ENCODE measurements around the gene IKBKE. TPM values are rescaled to one million over a fixed set of nuclear protein-coding genes. Genes with fewer than 3 reads are reported as not detected.

IKBKE gene
- total RNA-seq, 1 experiment from 2014 or later = 6.6 TPM

DNA sequence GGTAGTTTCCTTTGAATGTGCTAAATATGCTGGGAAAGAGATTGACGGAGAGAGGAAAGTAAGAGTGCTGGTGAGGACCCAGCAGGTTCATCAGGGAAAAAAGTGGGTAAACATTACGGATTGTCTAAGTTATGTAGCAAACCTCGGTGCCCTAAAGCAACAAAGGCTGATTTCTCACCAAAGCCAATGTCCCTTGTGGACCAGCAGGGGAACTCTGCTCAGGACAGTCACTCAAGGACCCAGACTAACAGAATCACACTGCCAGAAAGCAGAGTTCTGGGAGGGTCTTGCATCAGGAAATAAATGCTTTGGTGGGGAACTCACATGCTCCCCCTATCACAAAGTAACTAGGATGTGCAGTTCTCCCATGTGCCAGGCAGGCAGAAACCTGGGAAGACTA is 1.7 kb upstream of the IKBKE start:
- H2BK20ac ChIP-seq (ENCODE audit: low read depth, low read length, poor library complexity, severe bottlenecking) = no peak overlapping the region
- H3K9me3 Mint-ChIP-seq = no peaks in the 10 kb centered on the region
- H2BK12ac ChIP-seq (ENCODE audit: insufficient read length, low read depth, low read length) = no peak overlapping the region
- no peak overlapping the region for H2BK15ac ChIP-seq (ENCODE audit: low read depth, low read length)
- no peak for DNase-seq
- H3K4me1 ChIP-seq (ENCODE audit: insufficient read depth, low read length) = peaks cover 12% of the 10 kb centered on the region; the same call in 1 of the 2 replicates
- H3K23ac ChIP-seq (ENCODE audit: insufficient read length, low read depth, low read length) = no peak overlapping the region
- H3K36me3 Mint-ChIP-seq (ENCODE audit: insufficient read depth in 1 of 3, low read depth in 3 of 3) = peaks cover 0 to under 1% (median 0%) of the 10 kb centered on the region in 3 experiments; a peak in 1 of 7 replicates
- H3K9ac ChIP-seq (ENCODE audit: extremely low read depth, insufficient read length, low read length) = no peak overlapping the region
- no peak overlapping the region for H3K27ac ChIP-seq (ENCODE audit: insufficient read length, low read depth, low read length)
- H2BK120ac ChIP-seq (ENCODE audit: low read depth, low read length, poor library complexity, severe bottlenecking) = no peak overlapping the region
- H3K9me3 ChIP-seq (ENCODE audit: control insufficient read depth, low read depth, low read length) = no peaks in the 10 kb centered on the region
- no peaks in the 10 kb centered on the region for H3K79me1 ChIP-seq (ENCODE audit: insufficient read depth, low read depth, low read length, poor library complexity, severe bottlenecking)
- no peak overlapping the region for H4K5ac ChIP-seq (ENCODE audit: insufficient read length, low read depth, low read length)
- no peaks in the 10 kb centered on the region for H3K79me2 ChIP-seq (ENCODE audit: insufficient read depth, low read length)
- no peak overlapping the region for H3K4me3 Mint-ChIP-seq
- peaks cover 60 to 61% of the 10 kb centered on the region in 2 experiments for H3K4me1 Mint-ChIP-seq
- peak overlapping the region in 1 of 3 experiments; percentile 33; a peak in 1 of 7 replicates for H3K27ac Mint-ChIP-seq
- H3T11ph ChIP-seq (ENCODE audit: low read length) = no peak overlapping the region
- peaks cover 11% of the 10 kb centered on the region for H3K23me2 ChIP-seq (ENCODE audit: insufficient read length, low read depth, low read length, poor library complexity, severe bottlenecking)
- peaks cover 31% of the 10 kb centered on the region for H3K27me3 Mint-ChIP-seq (ENCODE audit: low read depth)
- no peak overlapping the region for H2BK5ac ChIP-seq (ENCODE audit: insufficient read length, low read length)
- no peak overlapping the region for H3K14ac ChIP-seq (ENCODE audit: insufficient read depth, low read length)
- no CpG with 5 or more reads among the region's 3 CpGs for WGBS (ENCODE audit: extremely low coverage, insufficient read length, low lambda C conversion rate)
- no peaks in the 10 kb centered on the region for H3K27me3 ChIP-seq (ENCODE audit: insufficient read depth, low read length)
- H2AK5ac ChIP-seq (ENCODE audit: insufficient read length, low read length) = no peak overlapping the region
- no peak overlapping the region for H3K18ac ChIP-seq (ENCODE audit: insufficient read length, low read depth, low read length)
- peak; percentile 24; the same call in 2 of the 3 replicates for TF ChIP-seq CTCF (conservative IDR thresholded peaks at IDR 0.05)
- no peak overlapping the region for H2AFZ ChIP-seq (ENCODE audit: low read length)
- H4K20me1 ChIP-seq (ENCODE audit: control insufficient read depth, insufficient read depth, insufficient read length) = no peaks in the 10 kb centered on the region
- no peak overlapping the region for H4K91ac ChIP-seq (ENCODE audit: insufficient read length, low read depth, low read length)
- H4K8ac ChIP-seq (replicated peaks; ENCODE audit: insufficient read length, low read depth, low read length) = no peak overlapping the region
- no peak overlapping the region for H3K4ac ChIP-seq (ENCODE audit: low read depth, low read length)
- no peak overlapping the region for H3K4me2 ChIP-seq (ENCODE audit: insufficient read depth, insufficient read length, low read length)
- H3K56ac ChIP-seq (ENCODE audit: insufficient read length, low read depth, low read length) = no peak overlapping the region

All from H9 (cell line).